HG02973 (cell line): Measurements from ENCODE around the gene UMODL1.

ENCODE experiments used
- ATAC-seq: cut with Tn5 transposase; IDR thresholded peaks from one replicate; pipeline ENCODE4 v1.9.1; 2021; ENCODE audit warnings: moderate library complexity; ENCODE audit not compliant: unreplicated experiment

Gene UMODL1

DNA sequence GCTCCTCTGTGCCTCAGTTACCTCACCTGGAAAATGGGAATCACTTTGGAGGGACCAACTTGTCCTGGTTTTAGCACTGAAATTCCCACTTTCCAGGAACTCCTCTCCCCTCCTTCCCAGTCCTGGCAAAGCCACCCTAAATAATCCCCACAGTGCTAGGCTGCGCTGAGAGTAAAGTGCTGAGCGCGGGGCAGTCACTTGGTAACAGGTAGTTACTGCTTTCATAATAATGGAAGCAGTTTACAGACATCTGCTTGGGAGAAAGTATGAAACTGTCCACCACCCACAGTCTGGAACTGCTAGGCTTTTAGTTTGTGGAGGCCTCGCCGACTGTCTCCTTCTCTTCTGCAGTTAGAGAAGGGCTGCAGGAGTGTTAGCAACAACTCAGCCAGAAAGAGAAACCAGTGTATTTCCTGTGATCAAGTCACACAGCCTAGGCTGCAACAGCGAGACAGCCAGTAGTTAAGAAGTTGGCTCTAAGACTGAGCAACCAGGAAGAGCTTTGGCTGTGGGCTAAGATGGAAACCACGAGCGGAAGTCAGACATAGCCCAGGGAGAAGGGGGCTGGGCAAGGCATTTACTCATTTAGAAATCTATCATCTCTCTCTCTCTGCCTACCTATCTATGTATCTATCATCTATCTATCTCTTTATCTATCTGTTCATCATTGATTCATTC, 117.0 kb downstream of the UMODL1 start:
- ATAC-seq, result peak; percentile 96

GRCh38 chr21:42188663-42189062, 117.5 kb downstream of the UMODL1 start:
- no peak for ATAC-seq

DNA sequence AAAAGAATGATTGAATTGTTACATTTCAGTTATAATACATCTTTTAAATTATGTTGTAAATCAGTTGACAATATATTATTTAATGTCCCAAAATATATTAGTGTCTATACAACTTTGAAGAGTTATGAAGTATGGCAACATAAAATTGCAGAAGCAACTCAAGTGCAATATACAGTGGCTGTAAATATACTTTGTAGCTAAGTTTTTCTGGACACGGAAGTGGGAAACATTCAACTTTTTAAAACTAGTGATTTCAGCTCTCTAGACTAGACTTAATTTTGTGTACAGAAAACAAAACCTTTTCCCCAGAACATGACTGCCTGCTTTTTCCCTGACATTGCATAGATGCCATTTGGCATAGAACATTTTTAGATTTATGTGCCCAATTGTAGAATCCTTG, 118.3 kb downstream of the UMODL1 start:
- no peak for ATAC-seq

GRCh38 chr21:42189860-42190485, 118.9 kb downstream of the UMODL1 start:
- no peak for ATAC-seq

DNA sequence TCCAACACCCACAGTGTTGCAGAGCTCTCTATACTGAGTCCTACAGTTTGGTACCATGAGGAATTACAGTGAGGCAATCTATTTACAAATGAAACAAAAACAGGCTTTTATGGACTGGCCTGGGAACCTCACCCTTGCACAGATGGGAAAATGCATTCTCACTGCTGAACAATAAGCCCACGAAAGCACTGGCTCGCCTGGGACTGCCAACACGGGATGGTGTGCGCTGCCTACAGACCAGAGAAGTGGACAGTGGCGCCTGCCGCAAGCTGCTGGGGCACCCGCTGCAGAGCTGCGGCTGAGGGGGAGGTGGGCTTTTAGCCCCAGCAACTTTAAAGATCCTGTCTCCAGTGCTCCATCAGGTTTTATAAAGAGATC, 119.4 kb downstream of the UMODL1 start:
- no peak for ATAC-seq

DNA sequence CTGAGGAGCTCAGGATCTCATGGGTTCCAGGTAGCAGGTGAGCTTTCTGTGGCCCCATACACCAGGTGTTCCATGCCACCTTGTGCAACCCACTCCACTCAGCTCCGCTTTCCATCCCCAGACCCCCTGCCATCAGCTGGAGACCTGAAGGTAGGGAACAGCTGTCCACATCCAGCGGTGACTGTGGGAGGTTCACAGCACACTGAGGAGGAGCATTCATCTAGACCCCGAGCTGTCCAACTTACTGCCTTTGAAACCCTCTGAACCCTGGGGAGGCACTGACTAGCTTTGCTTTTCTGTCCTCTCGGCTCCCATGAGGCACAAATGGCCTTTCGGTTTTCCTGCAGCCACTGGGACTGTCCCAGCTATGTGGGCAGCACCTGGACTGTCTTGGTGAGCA, 119.9 kb downstream of the UMODL1 start:
- ATAC-seq, result no peak

GRCh38 chr21:42191696-42192595, 120.8 kb downstream of the UMODL1 start:
- ATAC-seq, result no peak
